Skeletal muscle tissue (tissue), 4 donors: ENCODE results near the gene CMTR1. TPM values are rescaled to one million over a fixed set of nuclear protein-coding genes. Genes with fewer than 3 reads are reported as not detected.
A peak's percentile ranks its signal among the peaks of the same experiment; 100 is the strongest.
"Not testable (repeated sequence)": the region's sequence is repeated elsewhere in the genome, so short reads cannot be mapped to it uniquely, and the experiment has no call there.

Experiments
- H3K27ac ChIP-seq: one replicate; pipeline ENCODE4 v1.7.0; 2013; ENCODE audit warnings: mild to moderate bottlenecking, low read depth, low read length, inconsistent platforms
- H3K27me3 ChIP-seq, 3 donors: one replicate each; pipeline ENCODE4 v1.7.0; 2013; ENCODE audit warnings: low read length in 3 of 3; ENCODE audit not compliant: control insufficient read depth in 3 of 3, insufficient read depth in 3 of 3
- H3K36me3 ChIP-seq, 3 donors: one replicate each; pipeline ENCODE4 v1.7.0; 2013; ENCODE audit warnings: low read length in 3 of 3; ENCODE audit not compliant: control insufficient read depth in 3 of 3, insufficient read depth in 3 of 3
- H3K4me1 ChIP-seq, 3 donors: one replicate each; pipeline ENCODE4 v1.7.0; 2013; ENCODE audit warnings: low read length in 3 of 3, mild to moderate bottlenecking in 3 of 3; ENCODE audit not compliant: control insufficient read depth in 3 of 3, insufficient read depth in 3 of 3
- H3K4me3 ChIP-seq, 3 donors: one replicate each; pipeline ENCODE4 v1.7.0; 2013; ENCODE audit warnings: low read length in 3 of 3
- H3K9ac ChIP-seq, 3 donors: one replicate each; pipeline ENCODE4 v1.7.0; 2013; ENCODE audit warnings: low read length in 3 of 3, mild to moderate bottlenecking in 3 of 3, moderate library complexity in 2 of 3, low read depth in 1 of 3
- H3K9me3 ChIP-seq, 3 donors: one replicate each; pipeline ENCODE4 v1.7.0; 2013; ENCODE audit warnings: low read length in 3 of 3; ENCODE audit not compliant: control insufficient read depth in 3 of 3
- total RNA-seq: library from RNA; depleted of rRNA; stranded (reverse); fragments of >200 nt; gene quantifications from one replicate; pipeline ENCODE4 v1.2.3, GENCODE V29; 2014
- donor health status: Osteomylitis.

CMTR1 gene
- total RNA-seq, 1 donor from 2014 or later = 29.2 TPM

- H3K27ac ChIP-seq = no peak within 1 kb of the TSS
- H3K4me3 ChIP-seq = peak within 1 kb of the TSS; percentile 84 to 93 (median 91)
- H3K36me3 ChIP-seq = no peaks in the 10 kb centered on the region
- peak within 1 kb of the TSS; percentile 16 to 81 (median 77) for H3K9ac ChIP-seq
- peaks cover 8 to 13% (median 10%) of the 10 kb centered on the region in 3 donors for H3K4me1 ChIP-seq
- H3K9me3 ChIP-seq = no peaks in the 10 kb centered on the region
- no peaks in the 10 kb centered on the region for H3K27me3 ChIP-seq
Measured at GRCh38 chr6:37499433-37500293, 66.6 kb downstream of the CMTR1 start, which contains the start of gene CCDC167. CCDC167 (minus strand) TSS chr6:37499893; CDS start chr6:37499863, 30 bp downstream.

DNA sequence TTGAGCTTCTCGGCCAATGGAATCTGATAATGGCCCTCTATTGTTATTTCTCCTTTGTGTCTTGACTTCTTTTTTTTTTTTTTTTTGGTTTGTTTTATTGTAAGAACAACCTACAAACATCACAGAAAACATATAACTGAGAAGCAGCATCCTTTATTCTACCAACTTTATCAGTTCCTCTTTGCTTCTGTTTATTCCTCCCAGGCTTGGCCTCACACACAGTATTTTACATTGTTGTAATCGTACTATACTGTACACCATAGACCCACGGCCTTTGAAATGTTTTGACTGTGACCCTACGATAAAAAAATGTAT lies 67.2 kb downstream of the CMTR1 start:
- Histone ChIP-seq H3K9me3 (no peaks in the 10 kb centered on the region), H3K4me1 (peaks cover 8 to 13% (median 10%) of the 10 kb centered on the region in 3 donors), H3K9ac (no peak overlapping the region), H3K36me3 (no peaks in the 10 kb centered on the region), H3K27ac (no peak overlapping the region), H3K4me3 (peak overlapping the region; percentile 84 to 93 (median 91)), H3K27me3 (peaks cover 0 to under 1% (median 0%) of the 10 kb centered on the region in 3 donors)

DNA sequence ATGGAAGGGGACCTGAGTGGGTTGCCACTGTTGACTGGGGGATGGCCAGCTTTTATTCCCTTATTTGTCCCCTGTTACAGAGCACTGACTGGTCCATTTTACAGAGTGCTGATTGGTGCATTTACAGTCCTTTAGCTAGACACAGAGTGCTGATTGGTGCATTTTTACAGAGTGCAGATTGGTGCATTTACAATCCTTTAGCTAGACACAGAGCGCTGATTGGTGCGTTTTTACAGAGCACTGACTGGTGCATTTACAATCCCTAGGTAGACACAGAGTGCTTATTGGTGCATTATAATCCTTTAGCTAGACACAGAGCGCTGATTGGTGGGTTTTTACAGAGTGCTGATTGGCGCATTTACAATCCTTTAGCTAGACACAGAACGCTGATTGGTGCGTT lies 67.9 kb downstream of the CMTR1 start:
- not testable (repeated sequence) for H3K27me3 ChIP-seq, H3K9ac ChIP-seq, H3K4me3 ChIP-seq, H3K36me3 ChIP-seq, H3K27ac ChIP-seq, H3K9me3 ChIP-seq
- peaks cover 8 to 13% (median 10%) of the 10 kb centered on the region in 3 donors for H3K4me1 ChIP-seq

- peaks cover 0 to 3% (median 0%) of the 10 kb centered on the region in 3 donors for H3K27me3 ChIP-seq
- H3K4me3 ChIP-seq = no peak overlapping the region
- no peak overlapping the region for H3K9ac ChIP-seq
- no peaks in the 10 kb centered on the region for H3K9me3 ChIP-seq
- no peak overlapping the region for H3K27ac ChIP-seq
- peaks cover 8 to 13% (median 10%) of the 10 kb centered on the region in 3 donors for H3K4me1 ChIP-seq
- H3K36me3 ChIP-seq = no peaks in the 10 kb centered on the region
Measured at GRCh38 chr6:37501632-37502491, 68.8 kb downstream of the CMTR1 start.

- Histone ChIP-seq H3K4me3 (no peak overlapping the region), H3K9me3 (no peaks in the 10 kb centered on the region), H3K27ac (no peak overlapping the region), H3K4me1 (peaks cover 8 to 13% (median 10%) of the 10 kb centered on the region in 3 donors), H3K36me3 (no peaks in the 10 kb centered on the region), H3K9ac (no peak overlapping the region), H3K27me3 (peaks cover 0 to 3% (median 0%) of the 10 kb centered on the region in 3 donors)
Measured at GRCh38 chr6:37502703-37503291, 69.8 kb downstream of the CMTR1 start.

DNA sequence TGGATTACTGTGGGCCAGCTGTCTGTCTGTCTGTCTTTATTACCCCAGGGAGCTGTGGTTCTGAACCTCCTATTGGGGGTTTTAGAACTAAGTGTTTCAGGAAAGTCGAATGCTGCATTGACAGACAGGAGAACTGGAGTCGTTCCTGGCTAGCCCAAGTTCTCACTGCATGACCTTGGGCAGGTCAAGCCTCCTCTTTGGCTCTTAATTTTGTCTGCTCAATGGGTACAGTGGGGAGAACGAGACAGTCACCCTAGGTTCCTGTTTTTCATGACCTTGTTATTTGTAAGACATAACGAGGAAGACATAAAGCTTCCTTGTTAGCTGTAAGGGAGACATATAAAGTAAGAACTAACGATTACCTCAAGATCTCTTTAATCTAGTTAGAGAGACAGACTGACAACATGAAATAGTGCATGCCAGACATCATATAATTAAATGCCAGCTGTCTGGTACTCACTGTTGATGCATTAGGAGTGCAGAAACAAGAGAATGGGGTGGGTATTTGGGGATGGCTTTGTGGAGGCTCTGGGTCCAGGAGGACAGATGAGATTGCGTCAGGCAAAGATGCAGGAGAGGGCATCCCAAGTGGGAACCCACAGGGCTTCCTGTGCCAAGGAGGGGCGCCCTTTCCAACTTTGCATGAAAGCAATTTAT lies 70.4 kb downstream of the CMTR1 start:
- Histone ChIP-seq H3K36me3 (no peaks in the 10 kb centered on the region), H3K27me3 (peaks cover 0 to 3% (median 0%) of the 10 kb centered on the region in 3 donors), H3K4me1 (peaks cover 8 to 13% (median 10%) of the 10 kb centered on the region in 3 donors), H3K9ac (no peak overlapping the region), H3K4me3 (no peak overlapping the region), H3K27ac (no peak overlapping the region), H3K9me3 (no peaks in the 10 kb centered on the region)

DNA sequence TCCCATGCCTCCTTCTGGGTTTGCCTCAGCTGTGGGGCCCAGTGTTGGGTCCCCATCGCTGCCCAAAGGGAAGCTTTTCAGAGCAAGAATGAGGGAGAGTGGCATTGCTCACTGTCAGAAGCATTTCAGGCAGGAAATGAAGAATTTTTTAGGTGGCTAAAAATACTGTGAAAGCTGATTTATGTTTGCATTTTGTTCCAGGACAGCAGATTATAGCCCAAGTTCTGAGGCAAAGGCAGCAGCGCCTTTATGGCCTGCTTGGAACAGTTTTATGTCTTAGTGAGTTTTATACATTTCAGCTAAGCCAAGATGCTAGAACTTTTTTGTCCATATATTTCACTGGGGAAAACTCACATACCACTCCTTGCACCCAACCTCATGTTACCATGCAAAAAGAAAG lies 71.0 kb downstream of the CMTR1 start:
- H3K9ac ChIP-seq = no peak overlapping the region
- no peak overlapping the region for H3K4me3 ChIP-seq
- H3K36me3 ChIP-seq = no peaks in the 10 kb centered on the region
- H3K4me1 ChIP-seq = peaks cover 4 to 11% (median 8%) of the 10 kb centered on the region in 3 donors
- H3K27me3 ChIP-seq = peaks cover 0 to 3% (median 0%) of the 10 kb centered on the region in 3 donors
- no peak overlapping the region for H3K27ac ChIP-seq
- no peaks in the 10 kb centered on the region for H3K9me3 ChIP-seq

DNA sequence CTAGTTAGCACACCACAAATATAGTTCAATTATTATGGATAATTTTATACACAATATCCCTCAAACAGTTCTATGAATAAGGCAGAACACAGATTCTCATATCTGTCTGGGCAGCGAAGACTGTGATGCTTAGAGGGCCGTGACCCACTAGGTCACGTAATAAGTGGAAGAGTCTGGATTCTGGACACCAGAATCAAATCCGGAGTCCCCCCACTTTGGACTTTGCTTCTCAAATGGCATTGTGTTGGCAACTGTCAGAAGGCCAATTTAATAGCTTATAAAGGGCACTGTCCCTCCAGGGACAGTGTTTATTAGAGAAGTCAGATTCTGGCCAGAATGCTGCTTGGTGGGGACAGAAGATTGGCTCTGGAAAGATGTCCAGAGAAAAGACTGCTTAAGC lies 73.5 kb downstream of the CMTR1 start:
- Histone ChIP-seq H3K27me3 (peaks cover 0 to 12% (median 4%) of the 10 kb centered on the region in 3 donors), H3K4me1 (no peaks in the 10 kb centered on the region), H3K36me3 (no peaks in the 10 kb centered on the region), H3K9me3 (no peaks in the 10 kb centered on the region), H3K9ac (no peak overlapping the region), H3K4me3 (no peak overlapping the region), H3K27ac (no peak overlapping the region)

GRCh38 chr6:37507077-37507476 lies 74.1 kb downstream of the CMTR1 start:
- Histone ChIP-seq H3K9ac (no peak overlapping the region), H3K36me3 (no peaks in the 10 kb centered on the region), H3K4me3 (no peak overlapping the region), H3K27ac (no peak overlapping the region), H3K9me3 (no peaks in the 10 kb centered on the region), H3K27me3 (peaks cover 3 to 18% (median 10%) of the 10 kb centered on the region in 3 donors), H3K4me1 (no peaks in the 10 kb centered on the region)
